ENCODE data around the gene ZNF292.
"Not testable (repeated sequence)": the region's sequence is repeated elsewhere in the genome, so short reads cannot be mapped to it uniquely, and the experiment has no call there.

The ZNF292 gene

DNA sequence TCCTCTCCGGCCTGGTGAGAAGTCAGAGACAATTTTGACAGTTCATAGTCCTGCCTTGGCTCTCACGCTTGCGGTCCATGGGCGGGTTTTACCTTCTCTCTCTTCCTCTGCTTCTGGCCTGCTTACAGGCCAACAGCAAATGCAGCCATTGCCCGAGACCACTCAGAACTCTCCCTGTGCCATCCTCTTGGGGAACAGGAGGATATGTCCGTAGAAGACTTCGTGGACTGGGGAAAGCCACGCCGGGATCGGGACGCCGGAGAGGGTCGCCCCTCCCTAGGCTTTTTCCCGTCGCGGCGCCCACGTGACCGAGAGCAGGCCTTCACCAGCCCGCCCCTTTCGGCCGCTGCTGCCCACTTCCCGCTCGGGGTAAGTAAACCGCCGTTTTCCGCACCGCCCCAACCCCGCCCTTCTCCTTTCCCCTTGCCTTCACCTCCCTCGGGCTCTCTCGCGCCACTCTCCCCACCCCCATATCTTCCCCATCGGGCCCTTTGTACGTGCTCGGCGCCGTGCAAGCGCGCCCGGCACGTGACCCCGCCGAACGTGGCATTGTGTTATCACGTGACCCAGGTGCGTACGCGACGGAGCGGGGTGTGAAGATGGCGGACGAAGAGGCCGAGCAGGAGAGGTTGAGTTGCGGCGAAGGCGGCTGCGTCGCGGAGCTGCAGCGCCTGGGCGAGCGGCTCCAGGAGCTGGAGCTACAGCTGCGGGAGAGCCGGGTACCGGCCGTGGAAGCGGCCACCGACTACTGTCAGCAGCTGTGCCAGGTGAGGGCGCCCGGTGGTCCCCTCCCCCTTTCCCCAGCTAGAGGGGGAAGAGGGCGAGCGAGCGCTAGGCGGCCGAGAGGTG lies at the start of gene ZNF292:
ZNF292 (plus strand) TSS at position 573 of the 849 bp plus-strand sequence; CDS start at position 600, 27 bp downstream.
- DNase-seq (ENCODE audit: low read depth in 2 of 2), result peak; percentile 96

DNA sequence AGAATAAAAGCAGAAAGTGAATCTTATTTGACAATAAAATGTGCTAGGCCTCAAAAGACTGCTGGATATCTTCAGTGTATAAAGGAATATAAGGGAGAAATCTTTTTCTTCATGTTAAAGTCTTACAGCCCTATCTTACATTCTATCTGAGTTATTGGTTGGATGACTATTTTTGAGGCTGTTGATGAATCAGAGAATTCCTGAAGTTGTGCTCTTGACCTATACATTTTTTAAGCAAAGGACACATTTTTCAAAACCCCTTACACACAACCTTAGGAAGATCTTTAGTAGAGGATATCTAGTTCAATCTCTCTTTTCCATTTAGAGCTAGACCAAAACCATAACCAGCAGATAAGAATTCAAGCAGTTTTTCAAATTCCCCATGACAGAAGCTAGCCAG lies 49.5 kb upstream of the ZNF292 start:
- DNase-seq (ENCODE audit: low read depth in 2 of 2), result no peak

DNA sequence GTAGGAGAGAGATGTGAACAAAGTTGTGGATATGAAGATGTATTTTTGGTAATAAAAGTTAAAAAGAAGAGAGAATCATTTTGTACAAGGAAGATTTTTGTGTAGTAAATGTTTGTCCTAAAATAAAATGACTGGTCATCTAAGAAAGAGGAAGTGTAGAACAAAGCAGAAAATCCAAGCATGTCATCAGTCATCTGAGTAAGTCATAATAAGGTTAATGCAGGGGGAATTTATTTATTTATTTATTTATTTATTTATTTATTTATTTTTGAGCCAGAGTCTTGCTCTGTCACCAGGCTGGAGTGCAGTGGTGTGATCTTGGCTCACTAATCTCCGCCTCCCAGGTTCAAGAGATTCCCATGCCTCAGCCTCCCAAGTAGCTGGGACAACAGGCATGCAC lies 44.7 kb upstream of the ZNF292 start:
- no peak for DNase-seq (ENCODE audit: low read depth in 2 of 2)

GRCh38 chr6:87115402-87116135 lies 39.8 kb upstream of the ZNF292 start:
- no peak for DNase-seq (ENCODE audit: low read depth in 2 of 2)

DNA sequence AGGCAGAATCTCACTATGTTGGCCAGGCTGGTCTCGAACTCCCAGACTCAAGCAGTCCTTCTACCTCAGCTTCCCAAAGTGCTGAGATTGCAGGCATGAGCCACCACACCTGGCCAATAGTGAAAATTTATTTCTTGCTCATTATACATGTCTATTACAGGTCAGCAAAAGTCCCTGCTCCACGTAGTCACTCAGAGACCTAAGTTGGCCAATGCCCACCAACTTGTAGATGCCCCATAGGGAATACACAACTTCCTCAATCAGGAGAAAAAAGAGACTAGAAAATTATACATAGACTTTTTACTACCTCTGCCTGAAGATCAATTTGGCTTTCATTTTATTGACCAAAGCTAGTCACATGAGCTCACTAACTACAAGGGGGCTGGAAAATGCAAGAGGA lies 38.4 kb upstream of the ZNF292 start:
- no peak for DNase-seq (ENCODE audit: low read depth in 2 of 2)

DNA sequence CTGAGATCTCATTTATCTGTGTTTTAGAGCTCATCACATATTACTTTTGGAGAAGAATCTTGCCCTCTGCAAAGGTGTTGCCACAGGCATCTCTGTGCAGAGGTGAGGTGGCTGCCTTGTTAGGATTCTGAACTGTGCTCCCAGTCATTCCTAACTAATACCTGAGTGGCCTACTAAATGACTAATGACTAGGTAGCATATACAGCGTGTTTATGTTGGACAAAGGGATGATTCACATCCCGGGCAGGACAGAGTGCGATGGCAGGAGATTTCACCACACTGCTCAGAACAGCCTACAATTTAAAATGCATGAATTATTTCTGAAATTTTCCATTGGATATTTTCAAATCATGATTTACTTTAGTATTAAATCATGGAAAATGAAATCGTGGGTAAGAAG lies 37.3 kb upstream of the ZNF292 start:
- no peak for DNase-seq (ENCODE audit: low read depth in 2 of 2)

GRCh38 chr6:87122477-87122876 lies 32.9 kb upstream of the ZNF292 start:
- no peak for DNase-seq (ENCODE audit: low read depth in 2 of 2)

DNA sequence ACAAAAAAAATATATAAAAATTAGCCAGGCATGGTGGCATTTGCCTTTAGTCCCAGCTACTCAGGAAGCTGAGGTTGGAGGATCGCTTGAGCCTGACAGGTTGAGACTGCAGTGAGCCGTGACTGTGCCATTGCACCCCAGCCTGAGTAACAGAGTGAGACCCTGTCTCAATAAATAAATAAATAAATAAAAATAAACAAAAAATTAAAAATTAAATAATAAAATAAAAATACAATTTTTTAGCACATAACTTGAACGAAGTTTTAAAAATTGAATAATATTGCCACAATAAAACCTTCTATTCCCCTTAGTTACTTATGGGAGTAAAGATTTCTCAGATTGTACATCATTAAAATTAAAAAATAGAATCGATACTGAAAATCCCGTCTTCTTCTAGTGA lies 31.3 kb upstream of the ZNF292 start:
- DNase-seq (ENCODE audit: low read depth in 2 of 2), result no peak

GRCh38 chr6:87126501-87126900 lies 28.9 kb upstream of the ZNF292 start:
- DNase-seq (ENCODE audit: low read depth in 2 of 2), result no peak

DNA sequence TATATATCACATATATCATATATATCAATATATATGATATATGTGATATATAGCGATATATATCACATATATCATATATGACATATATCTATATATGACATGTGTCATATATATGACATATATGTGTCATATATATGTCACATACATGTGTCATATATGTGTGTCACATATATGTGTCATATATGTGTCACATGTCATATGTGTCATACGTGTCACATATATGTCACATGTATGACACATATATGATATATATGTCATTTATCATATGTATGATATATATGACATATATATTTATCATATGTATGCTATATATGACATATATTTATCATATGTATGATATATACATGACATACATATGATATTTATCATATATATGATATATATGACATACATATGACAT lies 27.6 kb upstream of the ZNF292 start:
- no peak for DNase-seq (ENCODE audit: low read depth in 2 of 2)

DNA sequence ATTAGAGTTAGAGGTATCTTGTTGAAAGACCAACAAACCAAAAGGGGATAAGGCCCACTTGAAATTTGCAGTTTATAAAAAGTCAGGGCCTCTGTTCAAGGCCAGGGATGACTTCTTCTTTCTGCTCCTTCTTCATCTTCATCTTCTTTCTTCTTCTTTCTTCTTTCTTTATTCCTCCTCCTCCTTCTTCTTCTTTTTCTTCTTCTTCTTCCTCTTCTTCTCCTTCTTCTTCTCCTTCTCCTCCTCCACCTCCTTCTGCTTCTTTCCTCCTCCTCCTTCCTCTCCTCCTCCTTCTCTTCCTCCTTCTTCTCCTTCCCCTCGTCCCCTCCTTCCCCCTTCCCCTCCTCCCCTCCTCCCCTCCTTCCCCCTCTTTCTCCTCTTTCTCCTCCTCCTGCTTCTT lies 18.4 kb upstream of the ZNF292 start:
- no peak for DNase-seq (ENCODE audit: low read depth in 2 of 2)

- no peak for DNase-seq (ENCODE audit: low read depth in 2 of 2)
Observed at GRCh38 chr6:87139236-87139635, 16.1 kb upstream of the ZNF292 start.

DNA sequence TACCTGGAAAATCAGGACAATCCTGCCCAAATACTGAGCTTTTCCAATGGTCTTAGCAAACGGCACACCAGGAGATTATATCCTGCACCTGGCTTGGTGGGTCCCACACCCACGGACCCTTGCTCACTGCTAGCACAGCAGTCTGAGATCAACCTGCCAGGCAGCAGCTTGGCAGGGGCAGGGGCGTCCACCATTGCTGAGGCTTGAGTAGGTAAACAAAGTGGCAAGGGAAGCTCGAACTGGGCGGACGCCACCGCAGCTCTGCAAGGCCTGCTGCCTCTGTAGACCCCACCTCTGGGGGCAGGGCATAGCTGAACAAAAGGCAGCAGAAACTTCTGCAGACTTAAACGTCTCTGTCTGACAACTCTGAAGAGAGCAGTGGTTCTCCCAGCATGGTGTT lies 15.4 kb upstream of the ZNF292 start:
- not testable (repeated sequence) for DNase-seq (ENCODE audit: low read depth in 2 of 2)

DNA sequence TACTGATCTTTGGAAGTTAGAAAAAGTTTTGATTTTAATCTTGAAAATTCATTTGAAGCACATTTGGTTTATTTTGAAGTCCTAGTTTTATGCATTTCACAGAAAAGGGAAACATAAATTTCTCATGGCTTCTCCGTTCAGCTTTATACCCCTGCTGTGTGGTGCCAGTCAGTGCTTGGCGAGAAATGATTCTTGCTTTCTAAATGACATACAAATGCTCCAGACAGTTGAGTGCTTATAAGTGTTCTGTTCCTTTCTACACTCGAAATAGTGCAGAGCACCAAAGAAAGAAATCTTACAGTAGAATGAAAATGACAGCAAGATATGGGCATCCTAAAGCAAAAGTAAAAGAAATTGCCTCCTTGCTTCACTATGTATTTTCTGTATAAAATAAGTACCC lies 9.0 kb upstream of the ZNF292 start:
- DNase-seq (ENCODE audit: low read depth in 2 of 2), result no peak

- no peak for DNase-seq (ENCODE audit: low read depth in 2 of 2)
Observed at GRCh38 chr6:87150406-87150805, 5.0 kb upstream of the ZNF292 start.

DNA sequence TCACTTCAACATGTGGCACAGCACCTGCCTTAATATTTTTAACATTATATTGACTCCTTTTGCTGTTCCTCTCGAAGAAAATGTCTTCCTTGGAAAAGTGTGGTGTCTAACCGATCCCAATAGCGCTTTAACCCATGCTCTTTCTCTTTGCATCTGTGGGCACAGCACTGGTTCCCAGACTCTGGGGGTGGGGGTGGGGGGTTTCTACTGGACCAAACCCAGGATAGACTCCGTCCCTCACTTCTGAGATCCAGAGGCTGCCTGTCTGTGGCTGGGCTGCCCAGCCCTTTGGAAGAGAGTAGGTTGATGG lies 3.9 kb upstream of the ZNF292 start:
- DNase-seq (ENCODE audit: low read depth in 2 of 2), result no peak

- DNase-seq (ENCODE audit: low read depth in 2 of 2), result peak; percentile 56 to 62
Observed at GRCh38 chr6:87151781-87152525, 3.4 kb upstream of the ZNF292 start.

GRCh38 chr6:87152526-87152955 lies 2.8 kb upstream of the ZNF292 start:
- no peak for DNase-seq (ENCODE audit: low read depth in 2 of 2)

DNA sequence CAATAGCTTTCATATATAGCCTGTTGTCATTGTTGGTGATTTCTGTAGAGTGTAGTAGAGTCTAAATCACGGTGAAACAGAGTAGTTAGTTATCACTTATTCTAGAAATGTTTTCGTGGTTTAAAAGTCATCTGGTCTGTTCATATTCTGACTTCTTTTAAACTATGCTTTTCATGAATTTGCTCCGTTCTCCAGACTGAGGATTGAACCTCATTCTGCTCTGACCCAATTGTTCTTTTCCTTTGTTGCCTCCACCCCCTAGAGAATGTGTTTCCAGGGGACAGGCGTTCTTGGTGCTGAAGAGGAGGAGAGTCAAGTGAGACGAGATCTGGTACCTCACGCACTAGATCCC lies 748 bp upstream of the ZNF292 start:
- DNase-seq (ENCODE audit: low read depth in 2 of 2), result no peak

DNA sequence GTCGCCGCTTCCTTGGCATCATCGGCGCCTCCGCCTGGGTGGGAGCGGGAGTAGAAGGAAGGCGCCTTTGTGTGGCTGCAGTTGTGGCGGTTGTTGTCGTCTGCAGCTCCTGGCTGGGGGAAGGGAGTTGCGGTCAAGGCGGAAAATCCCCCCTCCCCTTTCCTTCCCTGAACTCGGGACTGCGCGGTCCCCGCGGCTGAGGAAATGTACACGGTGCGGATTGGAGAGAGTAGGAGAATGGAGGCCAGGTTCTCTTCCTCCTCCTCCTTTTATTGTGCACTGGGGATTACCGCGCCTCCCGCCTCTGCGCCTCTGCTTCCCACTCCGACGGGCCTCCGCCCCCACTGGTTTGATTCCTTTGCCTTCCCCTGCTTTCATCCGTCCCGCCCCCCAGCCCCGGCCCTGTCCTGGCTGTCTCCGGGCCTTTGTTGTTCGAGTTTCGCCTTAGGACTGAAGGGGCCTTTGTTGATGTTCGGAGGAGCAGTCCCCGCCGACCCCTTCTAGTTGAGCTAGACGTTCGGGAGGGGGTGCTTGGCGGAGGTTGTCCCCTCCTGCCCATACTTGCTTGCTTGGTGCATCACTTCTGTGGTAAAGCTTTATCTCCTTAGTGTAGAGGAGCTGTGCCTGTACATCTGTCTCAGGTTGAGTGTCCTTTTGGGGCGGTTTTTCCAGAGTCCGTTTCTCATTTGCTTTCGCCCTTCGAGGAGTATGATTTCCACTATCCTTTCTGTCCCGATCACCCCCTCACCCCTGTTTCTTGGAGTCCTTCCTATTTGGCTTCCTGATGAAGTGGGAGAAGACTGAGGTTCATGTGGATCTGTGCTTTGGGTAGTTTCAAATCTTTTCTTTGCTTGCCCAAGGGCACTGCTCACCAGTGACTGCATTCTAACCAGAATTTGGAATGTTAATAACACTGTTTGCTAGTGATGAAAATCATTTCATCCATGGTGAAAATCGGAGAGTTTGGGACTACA lies 764 bp downstream of the ZNF292 start:
- peak; percentile 32 to 37 for DNase-seq (ENCODE audit: low read depth in 2 of 2)

- DNase-seq (ENCODE audit: low read depth in 2 of 2), result not testable (repeated sequence)
Observed at GRCh38 chr6:87157596-87157995, 2.2 kb downstream of the ZNF292 start.

All from stimulated activated CD8-positive, alpha-beta memory T cell treated with anti-CD3 and anti-CD28 coated beads, Interleukin-2, amount 100 ng/mL, for 48 hours (primary cell).